IPS-15b (cell line): ENCODE data around the gene TTLL10.

Experiments
- H3K27me3 ChIP-seq: one replicate; pipeline ENCODE4 v1.6.1; 2013; ENCODE audit warnings: low read length; ENCODE audit not compliant: control insufficient read depth, insufficient read depth
- H3K36me3 ChIP-seq: one replicate; pipeline ENCODE4 v1.6.1; 2013; ENCODE audit warnings: low read length; ENCODE audit not compliant: control insufficient read depth, insufficient read depth
- H3K4me1 ChIP-seq: one replicate; pipeline ENCODE4 v1.6.1; 2013; ENCODE audit warnings: mild to moderate bottlenecking, low read length; ENCODE audit not compliant: control insufficient read depth, insufficient read depth
- H3K4me3 ChIP-seq: one replicate; pipeline ENCODE4 v1.5.1; 2013; ENCODE audit warnings: low read depth, low read length
- H3K9ac ChIP-seq: one replicate; pipeline ENCODE4 v1.6.1; 2013; ENCODE audit warnings: low read depth, mild to moderate bottlenecking, low read length
- H3K9me3 ChIP-seq: one replicate; pipeline ENCODE4 v1.6.1; 2013; ENCODE audit warnings: mild to moderate bottlenecking, low read length; ENCODE audit not compliant: control insufficient read depth, insufficient read depth

The TTLL10 gene

GRCh38 chr1:1163538-1164070, 10.1 kb upstream of the TTLL10 start:
- H3K9me3 ChIP-seq: no peaks in the 10 kb centered on the region
- H3K36me3 ChIP-seq: peaks cover 3% of the 10 kb centered on the region
- H3K27me3 ChIP-seq: no peaks in the 10 kb centered on the region
- peak overlapping the region; percentile 22 for H3K4me3 ChIP-seq
- H3K9ac ChIP-seq: peak overlapping the region; percentile 24
- H3K4me1 ChIP-seq: peaks cover 3% of the 10 kb centered on the region

- Histone ChIP-seq H3K36me3 (peaks cover 3% of the 10 kb centered on the region), H3K9me3 (no peaks in the 10 kb centered on the region), H3K27me3 (no peaks in the 10 kb centered on the region), H3K9ac (peak overlapping the region; percentile 24), H3K4me3 (peak overlapping the region; percentile 8), H3K4me1 (peaks cover 3% of the 10 kb centered on the region)
These were observed 9.3 kb upstream of the TTLL10 start for GRCh38 chr1:1164361-1164700.

GRCh38 chr1:1164701-1165451, 8.8 kb upstream of the TTLL10 start:
- no peaks in the 10 kb centered on the region for H3K9me3 ChIP-seq
- peaks cover 3% of the 10 kb centered on the region for H3K36me3 ChIP-seq
- H3K4me1 ChIP-seq: peaks cover 3% of the 10 kb centered on the region
- H3K27me3 ChIP-seq: no peaks in the 10 kb centered on the region
- H3K4me3 ChIP-seq: peak overlapping the region; percentile 8
- no peak overlapping the region for H3K9ac ChIP-seq

GRCh38 chr1:1165485-1165884, 8.2 kb upstream of the TTLL10 start:
- Histone ChIP-seq H3K36me3 (peaks cover 3% of the 10 kb centered on the region), H3K4me3 (no peak overlapping the region), H3K9me3 (no peaks in the 10 kb centered on the region), H3K27me3 (no peaks in the 10 kb centered on the region), H3K4me1 (peaks cover 3% of the 10 kb centered on the region), H3K9ac (no peak overlapping the region)

GRCh38 chr1:1165900-1166421, 7.7 kb upstream of the TTLL10 start:
- Histone ChIP-seq H3K4me1 (peaks cover 3% of the 10 kb centered on the region), H3K27me3 (no peaks in the 10 kb centered on the region), H3K36me3 (peaks cover 3% of the 10 kb centered on the region), H3K9ac (no peak overlapping the region), H3K9me3 (no peaks in the 10 kb centered on the region), H3K4me3 (no peak overlapping the region)

- Histone ChIP-seq H3K27me3 (no peaks in the 10 kb centered on the region), H3K4me3 (no peak overlapping the region), H3K36me3 (peaks cover 3% of the 10 kb centered on the region), H3K9me3 (no peaks in the 10 kb centered on the region), H3K4me1 (peaks cover 3% of the 10 kb centered on the region), H3K9ac (no peak overlapping the region)
These were observed 6.9 kb upstream of the TTLL10 start for GRCh38 chr1:1166642-1167397.

- H3K4me1 ChIP-seq: peaks cover 3% of the 10 kb centered on the region
- H3K4me3 ChIP-seq: no peak overlapping the region
- H3K27me3 ChIP-seq: no peaks in the 10 kb centered on the region
- H3K36me3 ChIP-seq: peaks cover 3% of the 10 kb centered on the region
- no peaks in the 10 kb centered on the region for H3K9me3 ChIP-seq
- H3K9ac ChIP-seq: no peak overlapping the region
These were observed 6.3 kb upstream of the TTLL10 start for GRCh38 chr1:1167398-1167821.

GRCh38 chr1:1167841-1168450, 5.7 kb upstream of the TTLL10 start:
- Histone ChIP-seq H3K9me3 (no peaks in the 10 kb centered on the region), H3K4me1 (peaks cover 3% of the 10 kb centered on the region), H3K36me3 (peaks cover 3% of the 10 kb centered on the region), H3K9ac (no peak overlapping the region), H3K4me3 (no peak overlapping the region), H3K27me3 (no peaks in the 10 kb centered on the region)

- Histone ChIP-seq H3K27me3 (no peaks in the 10 kb centered on the region), H3K9ac (no peak overlapping the region), H3K4me3 (no peak overlapping the region), H3K9me3 (no peaks in the 10 kb centered on the region), H3K4me1 (peaks cover 3% of the 10 kb centered on the region), H3K36me3 (peaks cover 3% of the 10 kb centered on the region)
These were observed 4.9 kb upstream of the TTLL10 start for GRCh38 chr1:1168451-1169411.

- no peak overlapping the region for H3K9ac ChIP-seq
- H3K9me3 ChIP-seq: no peaks in the 10 kb centered on the region
- H3K4me1 ChIP-seq: no peaks in the 10 kb centered on the region
- H3K36me3 ChIP-seq: peaks cover 3% of the 10 kb centered on the region
- H3K4me3 ChIP-seq: no peak overlapping the region
- H3K27me3 ChIP-seq: no peaks in the 10 kb centered on the region
These were observed 4.1 kb upstream of the TTLL10 start for GRCh38 chr1:1169429-1170214.
